SHP77 treated with DMSO at 0.1 percent for 48 hours (cell line): ENCODE results near the gene SNAPC1.
A peak's percentile ranks its signal among the peaks of the same experiment; 100 is the strongest.
"Not testable (repeated sequence)": the region's sequence is repeated elsewhere in the genome, so short reads cannot be mapped to it uniquely, and the experiment has no call there.

ENCODE experiments used
- DNase-seq: peaks from one replicate; lab custom pipeline; 2025; lab: John Stamatoyannopoulos, UW

The SNAPC1 gene, protein sequence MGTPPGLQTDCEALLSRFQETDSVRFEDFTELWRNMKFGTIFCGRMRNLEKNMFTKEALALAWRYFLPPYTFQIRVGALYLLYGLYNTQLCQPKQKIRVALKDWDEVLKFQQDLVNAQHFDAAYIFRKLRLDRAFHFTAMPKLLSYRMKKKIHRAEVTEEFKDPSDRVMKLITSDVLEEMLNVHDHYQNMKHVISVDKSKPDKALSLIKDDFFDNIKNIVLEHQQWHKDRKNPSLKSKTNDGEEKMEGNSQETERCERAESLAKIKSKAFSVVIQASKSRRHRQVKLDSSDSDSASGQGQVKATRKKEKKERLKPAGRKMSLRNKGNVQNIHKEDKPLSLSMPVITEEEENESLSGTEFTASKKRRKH

DNA sequence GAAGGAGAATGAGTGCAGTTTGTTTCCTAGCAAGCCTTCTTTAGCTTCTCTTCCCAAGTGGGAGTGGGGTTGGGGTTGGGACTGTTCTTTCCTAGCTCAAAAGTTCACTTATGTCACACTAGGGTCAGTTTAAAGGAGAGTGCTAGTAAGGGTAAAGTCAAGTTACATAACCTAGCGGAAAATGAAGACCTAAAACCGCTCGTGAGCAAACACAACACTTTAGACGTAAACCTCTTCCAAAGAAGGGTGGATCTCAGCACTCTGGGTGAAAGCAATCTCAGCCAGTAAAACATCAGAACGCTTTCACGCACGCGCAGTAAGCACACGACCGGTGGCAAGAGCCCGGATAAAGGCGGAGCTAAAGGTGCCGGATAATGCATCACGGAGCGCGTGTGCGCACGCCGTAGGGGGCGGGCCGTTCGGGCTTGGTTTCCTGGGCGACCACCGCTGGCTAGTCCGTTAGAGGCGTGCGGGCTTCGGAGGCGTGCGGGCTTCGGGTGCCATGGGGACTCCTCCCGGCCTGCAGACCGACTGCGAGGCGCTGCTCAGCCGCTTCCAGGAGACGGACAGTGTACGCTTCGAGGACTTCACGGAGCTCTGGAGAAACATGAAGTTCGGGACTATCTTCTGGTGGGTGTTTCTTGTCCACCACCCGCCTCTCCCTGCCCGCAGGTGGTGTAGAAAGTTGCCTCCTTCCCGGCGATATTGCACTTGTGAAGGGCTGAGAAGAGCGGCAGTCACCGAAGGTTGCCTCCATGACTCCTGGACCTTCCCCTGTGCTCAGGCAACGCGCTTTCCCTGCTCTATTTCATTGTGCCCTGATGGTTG lies at the start of gene SNAPC1:
TSS of gene SNAPC1 (plus strand) at position 462 of the 828 bp plus-strand sequence. CDS start at position 503, 41 bp downstream.
- peak; percentile 92 for DNase-seq

- no peak for DNase-seq
These were observed 48.3 kb upstream of the SNAPC1 start for GRCh38 chr14:61713724-61714437.

DNA sequence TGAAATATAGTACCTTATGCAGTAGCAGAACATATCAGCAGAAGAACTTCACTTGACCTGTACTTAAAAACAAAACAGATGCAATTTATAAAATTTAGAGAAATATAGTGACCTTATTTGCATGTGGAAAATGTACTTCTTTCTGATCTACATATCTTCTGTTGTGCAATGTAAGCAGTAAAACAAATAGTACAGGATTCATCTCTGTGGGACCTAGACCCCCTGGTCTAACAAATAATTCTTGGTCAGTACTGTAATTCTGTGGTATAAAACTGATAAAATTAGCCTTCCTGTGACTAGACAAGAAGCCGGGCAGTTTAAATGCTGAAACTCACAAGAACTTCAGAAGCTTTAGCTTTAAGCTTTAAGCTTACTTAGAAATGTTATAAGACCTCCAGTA lies 45.3 kb upstream of the SNAPC1 start:
- no peak for DNase-seq

GRCh38 chr14:61718039-61718438 lies 44.2 kb upstream of the SNAPC1 start:
- DNase-seq: no peak

DNA sequence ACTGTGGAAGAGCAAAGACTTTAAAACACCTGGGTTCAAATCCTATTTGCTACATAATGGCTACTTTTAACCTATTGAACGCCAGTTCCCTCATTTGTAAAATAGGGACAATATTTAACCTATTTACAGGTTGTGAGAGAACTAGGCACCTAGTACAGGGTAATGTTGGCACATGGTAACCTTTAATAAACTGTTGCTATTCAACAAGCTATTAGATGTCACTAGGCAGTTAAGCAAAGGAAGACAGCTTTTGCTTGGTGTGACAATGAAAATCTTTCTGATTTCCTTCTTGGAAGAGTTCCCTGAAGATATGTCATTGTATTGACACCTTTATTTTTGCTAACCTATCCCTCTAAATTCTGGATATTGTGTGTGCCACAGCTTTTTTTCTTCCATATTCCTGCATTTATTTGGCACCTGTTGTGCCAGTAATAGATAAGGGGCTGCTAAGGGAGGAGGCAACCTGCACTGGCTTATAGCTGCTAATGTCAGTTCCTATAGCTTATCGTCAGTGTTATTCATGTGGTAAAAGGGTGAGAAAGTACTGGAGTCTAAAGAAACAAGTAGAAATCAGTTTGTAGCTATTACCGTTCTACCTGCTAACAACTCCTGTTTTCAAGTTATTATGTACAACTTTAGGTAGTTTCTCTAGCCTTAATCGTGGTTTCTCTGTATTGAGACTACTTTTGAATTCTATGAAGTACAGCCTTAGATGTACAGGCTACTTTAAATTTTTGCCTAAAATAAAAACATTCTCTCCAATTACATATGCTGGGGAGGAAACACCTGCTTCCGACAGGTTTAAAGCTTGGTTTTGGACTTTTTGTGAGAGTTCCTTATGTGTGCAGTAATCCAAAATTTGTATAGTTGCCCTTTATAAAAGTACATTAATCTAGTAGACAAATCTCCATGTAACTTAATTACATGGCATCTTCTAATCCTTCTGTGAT lies 42.6 kb upstream of the SNAPC1 start:
- DNase-seq: no peak

GRCh38 chr14:61720294-61720661 lies 41.9 kb upstream of the SNAPC1 start:
- DNase-seq: no peak

- no peak for DNase-seq
These were observed 41.5 kb upstream of the SNAPC1 start for GRCh38 chr14:61720741-61721140.

- no peak for DNase-seq
These were observed 38.1 kb upstream of the SNAPC1 start for GRCh38 chr14:61724133-61724532.

DNA sequence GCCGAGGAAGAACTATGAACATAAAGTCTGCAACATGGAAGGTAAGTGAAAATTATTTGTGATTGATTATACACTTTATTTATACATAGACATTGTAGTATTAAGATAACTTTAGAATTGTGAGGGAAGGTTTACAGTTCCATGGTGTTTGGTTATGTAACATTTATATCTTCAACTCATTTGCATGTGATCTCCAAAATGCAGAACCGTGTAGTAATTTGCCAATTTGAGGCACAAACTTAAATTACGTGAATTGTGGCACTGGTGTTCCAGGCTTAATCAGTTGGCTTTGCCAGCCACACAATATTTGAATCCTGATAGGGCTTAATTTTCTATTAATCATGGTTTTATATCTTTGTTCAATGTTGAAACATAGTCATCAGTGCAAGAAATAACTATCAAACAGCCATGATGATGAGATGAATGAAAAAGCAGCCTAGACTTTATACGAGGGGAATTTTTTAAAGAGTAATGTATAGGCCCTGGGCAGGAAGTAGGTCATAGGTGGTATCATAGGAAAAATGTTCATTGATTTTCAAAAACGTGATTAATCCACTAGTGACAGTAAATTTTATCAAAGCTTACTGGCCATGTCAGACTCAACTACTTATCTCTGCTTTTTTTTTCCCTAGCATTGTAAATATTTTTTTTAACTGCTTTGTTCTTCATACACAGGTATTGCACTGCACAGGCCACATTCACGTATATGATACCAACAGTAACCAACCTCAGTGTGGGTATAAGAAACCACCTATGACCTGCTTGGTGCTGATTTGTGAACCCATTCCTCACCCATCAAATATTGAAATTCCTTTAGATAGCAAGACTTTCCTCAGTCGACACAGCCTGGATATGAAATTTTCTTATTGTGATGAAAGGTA lies 35.2 kb upstream of the SNAPC1 start:
- no peak for DNase-seq

GRCh38 chr14:61730756-61731373 lies 31.4 kb upstream of the SNAPC1 start:
- DNase-seq: no peak

- DNase-seq: no peak
These were observed 28.2 kb upstream of the SNAPC1 start for GRCh38 chr14:61733972-61734371.

- no peak for DNase-seq
These were observed 25.5 kb upstream of the SNAPC1 start for GRCh38 chr14:61736751-61737150.

DNA sequence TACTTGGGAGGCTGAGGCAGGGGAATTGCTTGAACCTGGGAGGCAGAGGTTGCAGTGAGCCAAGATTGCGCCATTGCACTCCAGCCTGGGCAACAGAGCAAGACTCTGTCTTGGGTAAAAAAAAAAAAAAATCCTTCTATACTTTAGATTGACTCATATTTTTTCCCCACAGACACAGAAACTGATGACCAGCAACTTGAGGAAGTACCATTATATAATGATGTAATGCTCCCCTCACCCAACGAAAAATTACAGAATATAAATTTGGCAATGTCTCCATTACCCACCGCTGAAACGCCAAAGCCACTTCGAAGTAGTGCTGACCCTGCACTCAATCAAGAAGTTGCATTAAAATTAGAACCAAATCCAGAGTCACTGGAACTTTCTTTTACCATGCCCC lies 24.3 kb upstream of the SNAPC1 start:
- no peak for DNase-seq

- no peak for DNase-seq
These were observed 23.1 kb upstream of the SNAPC1 start for GRCh38 chr14:61739133-61739532.

GRCh38 chr14:61742371-61742770 lies 19.8 kb upstream of the SNAPC1 start:
- no peak for DNase-seq

DNA sequence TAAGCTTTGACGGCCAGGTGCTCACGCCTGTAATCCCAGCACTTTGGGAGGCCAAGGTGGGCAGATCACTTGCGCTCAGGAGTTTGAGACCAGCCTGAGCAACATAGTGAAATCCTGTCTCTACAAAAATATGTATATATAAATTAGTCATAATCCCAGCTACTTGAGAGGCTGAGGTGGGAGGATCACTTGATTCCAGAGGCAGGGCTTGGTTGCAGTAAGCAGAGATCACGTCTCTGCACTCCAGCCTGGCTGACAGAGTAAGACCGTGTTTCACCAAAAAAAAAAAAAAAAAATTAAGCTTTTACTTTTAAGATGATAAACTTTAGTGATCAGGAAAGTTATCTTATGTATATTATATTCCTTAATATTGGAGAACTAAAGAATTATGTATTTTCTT lies 18.0 kb upstream of the SNAPC1 start:
- DNase-seq: no peak

DNA sequence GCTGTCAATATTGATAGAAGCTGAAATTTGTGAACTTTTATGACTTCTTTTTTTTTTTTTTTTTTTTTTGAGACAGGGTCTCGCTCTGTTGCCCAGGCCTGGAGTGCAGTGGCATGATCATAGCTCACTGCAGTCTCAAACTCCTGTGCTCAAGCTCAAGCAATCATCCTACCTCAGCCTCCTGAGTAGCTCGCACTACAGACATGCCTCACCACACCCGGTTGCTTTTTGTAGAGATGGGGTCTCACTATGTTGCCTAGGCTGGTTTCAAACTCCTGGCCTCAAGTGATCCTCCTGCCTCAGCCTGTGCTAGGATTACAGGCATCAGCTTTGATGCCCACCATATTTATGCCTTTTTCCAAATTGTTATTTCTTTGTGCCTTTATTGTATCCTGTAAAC lies 15.9 kb upstream of the SNAPC1 start:
- DNase-seq: not testable (repeated sequence)

DNA sequence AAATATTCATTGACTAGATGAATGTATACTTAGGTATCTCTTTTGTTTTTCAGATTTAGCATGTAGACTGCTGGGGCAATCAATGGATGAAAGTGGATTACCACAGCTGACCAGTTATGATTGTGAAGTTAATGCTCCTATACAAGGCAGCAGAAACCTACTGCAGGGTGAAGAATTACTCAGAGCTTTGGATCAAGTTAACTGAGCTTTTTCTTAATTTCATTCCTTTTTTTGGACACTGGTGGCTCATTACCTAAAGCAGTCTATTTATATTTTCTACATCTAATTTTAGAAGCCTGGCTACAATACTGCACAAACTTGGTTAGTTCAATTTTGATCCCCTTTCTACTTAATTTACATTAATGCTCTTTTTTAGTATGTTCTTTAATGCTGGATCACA lies 15.3 kb upstream of the SNAPC1 start:
- DNase-seq: no peak

DNA sequence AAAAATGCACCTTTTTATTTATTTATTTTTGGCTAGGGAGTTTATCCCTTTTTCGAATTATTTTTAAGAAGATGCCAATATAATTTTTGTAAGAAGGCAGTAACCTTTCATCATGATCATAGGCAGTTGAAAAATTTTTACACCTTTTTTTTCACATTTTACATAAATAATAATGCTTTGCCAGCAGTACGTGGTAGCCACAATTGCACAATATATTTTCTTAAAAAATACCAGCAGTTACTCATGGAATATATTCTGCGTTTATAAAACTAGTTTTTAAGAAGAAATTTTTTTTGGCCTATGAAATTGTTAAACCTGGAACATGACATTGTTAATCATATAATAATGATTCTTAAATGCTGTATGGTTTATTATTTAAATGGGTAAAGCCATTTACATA lies 14.9 kb upstream of the SNAPC1 start:
- DNase-seq: no peak

GRCh38 chr14:61749264-61749663 lies 13.0 kb upstream of the SNAPC1 start:
- no peak for DNase-seq
